NCI-H748 treated with DMSO at 0.1 percent for 48 hours (cell line): ENCODE measurements around the gene OR56B4.

ENCODE experiments used
- DNase-seq: peaks from one replicate; lab custom pipeline; 2025; lab: John Stamatoyannopoulos, UW

The OR56B4 gene

DNA sequence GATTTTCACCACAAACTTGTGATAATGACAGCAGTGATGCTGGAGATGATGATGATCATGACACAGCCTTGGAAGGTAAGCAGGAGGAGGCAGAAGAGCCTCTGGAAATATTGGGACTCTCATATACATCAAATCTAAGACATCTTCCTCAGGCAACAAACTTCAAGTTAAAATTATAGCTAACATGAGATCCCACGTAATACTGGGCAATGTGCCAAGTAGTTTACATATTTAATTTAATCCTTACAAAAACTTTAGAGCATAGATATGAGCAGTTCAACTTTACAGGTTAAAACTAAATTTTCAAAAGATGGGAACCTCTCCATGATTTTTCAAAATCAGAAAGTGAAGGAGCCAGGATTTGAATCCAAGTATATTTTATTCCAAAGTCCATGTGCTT is 43.6 kb downstream of the OR56B4 start:
- DNase-seq: no peak

DNA sequence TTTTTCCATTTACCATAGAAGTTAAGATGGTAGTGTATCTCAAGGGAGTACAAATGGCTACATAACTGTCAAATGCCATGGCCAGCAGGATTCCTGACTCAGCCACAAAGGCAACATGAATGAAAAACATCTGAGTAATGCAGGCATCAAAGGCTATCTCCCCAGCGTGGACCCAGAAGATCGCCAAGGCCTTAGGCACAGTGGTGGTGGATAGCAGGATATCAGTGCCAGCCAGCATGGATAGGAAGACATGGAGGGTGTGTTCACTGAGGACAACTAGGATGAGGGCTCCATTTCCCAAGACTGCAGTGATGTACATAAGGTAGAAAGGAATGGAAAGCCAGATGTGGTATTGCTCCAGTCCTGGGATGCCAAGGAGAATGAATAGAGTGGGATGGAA is 44.6 kb downstream of the OR56B4 start:
- no peak for DNase-seq

DNA sequence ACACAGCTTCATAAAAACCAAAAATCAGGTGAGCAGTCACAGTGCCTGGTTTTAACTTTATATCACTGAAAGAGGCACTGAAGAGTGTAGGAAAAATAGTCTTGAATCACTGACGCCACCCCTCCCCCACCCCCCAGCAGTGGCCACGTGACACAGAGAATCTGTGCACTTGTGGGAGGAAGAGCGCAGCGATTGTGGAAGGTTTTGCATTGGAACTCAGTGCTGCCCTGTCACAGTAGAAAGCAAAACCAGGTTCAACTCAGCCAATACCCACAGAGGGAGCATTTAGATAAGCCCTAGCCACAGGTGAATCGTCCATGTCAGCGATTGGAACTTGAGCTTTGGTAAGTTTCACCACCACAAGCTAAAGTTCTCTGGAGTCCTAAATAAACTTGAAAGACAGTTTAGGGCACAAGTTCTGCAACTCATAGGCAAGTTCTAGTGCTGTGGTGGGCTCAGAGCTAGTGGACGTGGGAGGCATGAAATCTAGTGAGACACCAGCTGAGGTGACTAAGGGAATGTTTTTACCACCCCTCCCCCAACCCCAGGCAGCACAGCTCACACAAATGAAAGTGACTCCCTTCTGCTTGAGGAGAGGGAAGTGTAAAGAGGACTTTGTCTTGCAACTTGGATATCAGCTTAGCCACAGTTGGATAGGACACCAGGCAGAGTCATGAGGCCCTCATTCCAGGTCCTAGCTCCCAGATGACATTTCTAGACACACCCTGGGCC is 49.3 kb downstream of the OR56B4 start:
- DNase-seq: no peak
